GM13976 (cell line): ENCODE data around the gene CXCL17.

Source experiments
- DNase-seq: peaks from one replicate; pipeline ENCODE4 v3.0.0; 2012; ENCODE audit warnings: low spot score
- in situ Hi-C: fragments of 300-500 bp; cut with MboI; formaldehyde crosslinking; loops from one replicate; pipeline ENCODE4 v1.12.0; 2022; ENCODE audit warnings: low sequenced_read_pairs, mixed read lengths, inconsistent platforms; ENCODE audit not compliant: unreplicated experiment
- TF ChIP-seq, protein P1 (sequence below): IDR thresholded peaks from 2 replicates; pipeline ENCODE4 v1.5.1; 2012; ENCODE audit warnings: borderline replicate concordance, mild to moderate bottlenecking; ENCODE audit not compliant: insufficient read depth; ENCODE audit errors: extremely low read depth, missing control alignments, control extremely low read depth

CXCL17 gene

DNA sequence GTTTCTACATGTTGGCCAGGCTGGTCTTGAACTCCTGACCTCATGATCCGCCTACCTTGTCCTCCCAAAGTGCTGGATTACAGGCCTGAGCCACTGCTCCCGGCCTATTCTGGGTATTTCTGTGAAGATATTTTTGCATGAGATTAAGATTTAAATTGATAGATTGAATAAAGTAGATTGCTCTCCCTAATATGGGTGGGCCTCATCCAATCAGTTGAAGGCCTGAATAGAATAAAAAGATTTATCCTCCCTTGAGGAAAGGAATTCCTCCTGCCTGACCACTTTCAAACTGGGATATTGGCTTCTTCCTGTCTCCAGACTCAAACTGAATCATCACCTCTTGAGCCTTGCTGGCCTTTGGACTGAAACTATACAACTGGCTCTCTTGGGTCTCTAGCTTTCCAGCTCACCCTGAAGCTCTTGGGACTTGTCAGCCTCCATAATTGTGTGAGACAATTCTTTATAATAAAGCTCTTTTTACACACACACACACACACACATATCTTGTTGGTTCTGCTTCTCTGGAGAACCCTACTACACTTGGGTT lies 36.1 kb upstream of the CXCL17 start:
- in situ Hi-C loops = no loop called here
- DNase-seq = no peak
- TF ChIP-seq, protein P1, sequence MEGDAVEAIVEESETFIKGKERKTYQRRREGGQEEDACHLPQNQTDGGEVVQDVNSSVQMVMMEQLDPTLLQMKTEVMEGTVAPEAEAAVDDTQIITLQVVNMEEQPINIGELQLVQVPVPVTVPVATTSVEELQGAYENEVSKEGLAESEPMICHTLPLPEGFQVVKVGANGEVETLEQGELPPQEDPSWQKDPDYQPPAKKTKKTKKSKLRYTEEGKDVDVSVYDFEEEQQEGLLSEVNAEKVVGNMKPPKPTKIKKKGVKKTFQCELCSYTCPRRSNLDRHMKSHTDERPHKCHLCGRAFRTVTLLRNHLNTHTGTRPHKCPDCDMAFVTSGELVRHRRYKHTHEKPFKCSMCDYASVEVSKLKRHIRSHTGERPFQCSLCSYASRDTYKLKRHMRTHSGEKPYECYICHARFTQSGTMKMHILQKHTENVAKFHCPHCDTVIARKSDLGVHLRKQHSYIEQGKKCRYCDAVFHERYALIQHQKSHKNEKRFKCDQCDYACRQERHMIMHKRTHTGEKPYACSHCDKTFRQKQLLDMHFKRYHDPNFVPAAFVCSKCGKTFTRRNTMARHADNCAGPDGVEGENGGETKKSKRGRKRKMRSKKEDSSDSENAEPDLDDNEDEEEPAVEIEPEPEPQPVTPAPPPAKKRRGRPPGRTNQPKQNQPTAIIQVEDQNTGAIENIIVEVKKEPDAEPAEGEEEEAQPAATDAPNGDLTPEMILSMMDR = no peak

DNA sequence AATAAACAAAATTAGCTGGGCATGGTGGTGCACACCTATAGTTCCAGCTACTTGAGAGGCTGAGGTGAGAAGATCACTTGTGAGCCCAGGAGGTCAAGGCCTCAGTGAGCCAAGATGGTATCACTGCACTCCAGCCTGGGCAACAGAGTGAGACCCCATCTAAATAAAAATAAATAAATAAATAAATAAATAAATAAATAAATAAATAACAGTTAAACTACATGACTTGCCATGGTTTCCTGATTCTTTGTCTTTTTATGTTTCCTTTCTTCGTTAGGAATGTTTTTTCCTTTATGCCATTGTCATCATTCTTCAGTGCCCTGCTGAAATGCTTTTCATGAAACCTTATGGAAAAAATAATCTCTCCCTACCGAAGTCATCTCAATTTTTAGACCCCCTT lies 35.2 kb upstream of the CXCL17 start:
- TF ChIP-seq, protein P1 = no peak
- in situ Hi-C loops = no loop called here
- no peak for DNase-seq

DNA sequence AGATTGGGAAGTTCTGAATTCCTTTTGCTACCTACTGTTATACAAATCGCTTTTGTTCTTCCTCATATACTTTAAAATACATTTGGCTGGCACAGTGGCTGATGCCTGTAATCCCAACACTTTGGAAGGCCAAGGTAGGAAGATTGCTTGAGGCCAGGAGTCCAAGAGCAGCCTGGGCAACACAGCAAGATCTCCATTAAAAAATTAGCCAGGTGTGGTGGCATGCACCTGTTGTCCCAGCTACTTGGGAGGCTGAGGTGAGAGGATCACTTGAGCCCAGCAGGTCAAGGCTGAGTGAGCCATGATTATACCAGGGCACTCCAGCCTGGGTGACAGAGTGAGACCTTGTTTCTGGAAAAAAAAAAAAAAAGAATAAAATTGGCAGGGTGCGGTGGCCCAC lies 34.4 kb upstream of the CXCL17 start:
- TF ChIP-seq, protein P1 = no peak
- in situ Hi-C loops = no loop called here
- no peak for DNase-seq

DNA sequence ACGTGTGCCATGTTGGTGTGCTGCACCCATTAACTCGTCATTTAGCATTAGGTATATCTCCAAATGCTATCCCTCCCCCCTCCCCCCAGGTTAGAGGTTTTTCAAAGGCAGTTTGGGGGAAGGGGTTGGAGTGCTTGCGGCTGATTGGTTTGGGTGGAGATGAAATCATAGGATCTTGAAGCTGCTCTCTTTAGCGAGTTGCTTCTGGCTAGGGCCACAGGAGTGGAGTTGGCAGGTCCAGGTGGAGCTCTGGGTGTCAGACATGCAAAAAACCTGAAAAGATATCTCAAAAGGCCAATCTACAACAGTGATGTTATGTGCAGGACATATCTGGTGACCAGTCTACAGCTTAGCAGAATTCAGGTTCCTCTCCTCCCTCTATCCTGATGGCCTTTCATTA lies 32.6 kb upstream of the CXCL17 start:
- in situ Hi-C loops = no loop called here
- TF ChIP-seq, protein P1 = no peak
- DNase-seq = no peak

DNA sequence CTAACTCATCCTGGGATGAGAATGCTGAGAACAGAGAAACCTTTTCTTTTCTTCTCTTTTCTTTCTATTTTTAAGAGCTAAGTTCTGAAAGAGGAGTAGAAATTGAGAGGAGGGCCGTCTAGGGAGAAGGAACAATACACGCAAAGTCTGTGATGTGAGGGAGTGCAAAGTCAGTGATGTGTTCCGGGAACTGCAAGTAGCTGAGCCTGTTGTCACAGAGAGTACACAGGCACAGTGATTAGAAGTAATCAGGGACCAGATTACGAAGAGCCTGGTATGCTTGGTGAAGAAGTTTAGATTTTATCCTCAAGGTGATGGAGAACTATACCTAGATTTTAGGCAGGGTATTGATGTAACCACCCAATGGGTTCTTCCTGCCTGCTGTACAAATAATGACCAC lies 32.0 kb upstream of the CXCL17 start:
- in situ Hi-C loops = no loop called here
- no peak for DNase-seq
- TF ChIP-seq, protein P1 = no peak

DNA sequence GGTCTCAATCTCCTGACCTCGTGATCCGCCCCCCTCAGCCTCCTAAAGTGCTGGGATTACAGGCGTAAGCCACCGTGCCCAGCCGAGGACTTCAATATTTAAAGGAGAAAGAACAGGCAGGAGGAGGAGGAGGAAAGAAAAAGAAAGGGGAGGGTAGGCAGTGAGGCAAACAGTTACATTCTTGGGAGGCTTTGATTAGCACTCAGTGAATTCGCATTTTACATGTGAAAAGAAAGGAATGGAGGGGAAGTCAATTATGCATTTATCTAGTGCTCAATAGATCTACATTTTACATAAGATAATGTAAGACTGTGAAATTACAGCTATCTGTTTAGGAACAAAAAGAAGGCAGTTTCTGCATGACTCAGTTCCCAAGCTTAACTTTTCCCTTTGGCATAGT lies 30.9 kb upstream of the CXCL17 start:
- TF ChIP-seq, protein P1 = no peak
- DNase-seq = no peak
- in situ Hi-C loops = no loop called here

DNA sequence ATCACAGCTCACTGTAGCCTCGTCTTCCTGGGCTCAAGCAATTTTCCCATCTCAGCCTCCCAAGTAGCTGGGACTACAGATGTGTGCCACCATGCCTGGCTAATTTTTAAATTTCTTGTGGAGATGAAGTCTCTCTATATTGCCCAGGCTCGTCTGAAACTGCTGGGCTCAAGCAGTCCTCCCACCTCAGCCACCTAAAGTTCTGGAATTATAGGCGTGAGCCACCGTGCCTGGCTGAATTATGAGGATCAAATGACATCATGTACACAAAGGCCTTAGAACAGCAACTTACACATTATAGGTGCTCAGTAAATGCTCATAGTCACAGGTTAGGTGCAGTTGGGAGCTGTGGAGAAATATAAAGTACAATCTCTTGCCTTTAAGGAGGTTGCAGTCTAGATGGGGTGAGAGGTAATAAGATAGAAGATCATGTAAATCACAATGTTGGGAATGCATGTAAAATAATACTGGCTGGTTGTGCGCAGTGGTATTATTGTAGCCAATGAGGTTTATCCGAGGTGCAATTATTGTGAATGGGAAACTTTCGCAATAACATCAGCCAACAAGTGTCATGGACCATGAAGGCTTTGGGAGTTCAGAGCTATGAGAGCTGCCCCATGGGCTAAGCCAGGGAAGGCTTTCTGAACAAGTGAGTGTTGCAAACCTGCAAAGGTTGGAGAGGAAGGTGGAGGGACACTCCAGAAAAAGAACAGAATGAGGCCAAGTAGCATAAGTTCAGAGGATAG lies 29.8 kb upstream of the CXCL17 start:
- TF ChIP-seq, protein P1 = no peak
- DNase-seq = no peak
- in situ Hi-C loops = no loop called here
